ENCODE data around the gene CREB3. TPM values are rescaled to one million over a fixed set of nuclear protein-coding genes. Genes with fewer than 3 reads are reported as not detected.

The CREB3 gene
- total RNA-seq: 39.5 and 50.9 TPM in 2 replicates

GRCh38 chr9:35732185-35732799, at the start of gene CREB3, which contains the start of gene TLN1:
Gene CREB3 (plus strand): TSS chr9:35732666. CDS start chr9:35732773, 107 bp downstream.
Gene TLN1 (minus strand): TSS chr9:35732195. CDS start chr9:35725694, 6,501 bp downstream.

GRCh38 chr9:35689542-35690293, 42.7 kb upstream of the CREB3 start, which contains the start of gene TPM2:
Gene TPM2 (minus strand): TSS chr9:35689925. CDS start chr9:35689817, 108 bp downstream.

GRCh38 chr9:35748858-35749514, 16.5 kb downstream of the CREB3 start, which contains the start of the genes GBA2 and RGP1:
Gene GBA2 (minus strand): TSS chr9:35749228. CDS start chr9:35748704, 524 bp downstream.
Gene RGP1 (plus strand): TSS chr9:35749287. CDS start chr9:35749756, 469 bp downstream.

GRCh38 chr9:35754264-35754663, 21.8 kb downstream of the CREB3 start, which contains the start of gene MSMP:
Gene MSMP (minus strand): TSS chr9:35754276. CDS start chr9:35754129, 147 bp downstream.

Other genes starting within 250 kb of the CREB3 start
- gene RUSC2, start 242.6 kb upstream of the CREB3 start, total RNA-seq: 7.9 and 10.1 TPM in 2 replicates
- 9.6 and 16.8 TPM in 2 replicates for gene TESK1, start 127.4 kb upstream of the CREB3 start, total RNA-seq
- gene CD72, start 114.3 kb upstream of the CREB3 start, total RNA-seq: 0.50 and 1.0 TPM in 2 replicates
- gene SIT1, start 81.7 kb upstream of the CREB3 start, total RNA-seq: not detected in 2 replicates
- gene RMRP, start 74.6 kb upstream of the CREB3 start, total RNA-seq: 18,537 and 104,493 TPM in 2 replicates
- 6.7 and 14.4 TPM in 2 replicates for gene CCDC107, start 74.4 kb upstream of the CREB3 start, total RNA-seq
- gene ARHGEF39, start 67.5 kb upstream of the CREB3 start, total RNA-seq: 0.07 and 0.34 TPM in 2 replicates
- gene CA9, start 58.7 kb upstream of the CREB3 start, total RNA-seq: 0.68 and 7.5 TPM in 2 replicates
- 35.1 and 43.1 TPM in 2 replicates for gene TPM2, start 42.7 kb upstream of the CREB3 start, total RNA-seq
- gene TLN1, start 471 bp upstream of the CREB3 start, total RNA-seq: 83.7 and 230 TPM in 2 replicates
- gene GBA2, start 16.6 kb downstream of the CREB3 start, total RNA-seq: 36.6 and 41.6 TPM in 2 replicates
- gene RGP1, start 16.6 kb downstream of the CREB3 start, total RNA-seq: 17.1 and 25.6 TPM in 2 replicates
- gene MSMP, start 21.6 kb downstream of the CREB3 start, total RNA-seq: not detected in 2 replicates
- 4.1 and 15.9 TPM in 2 replicates for gene NPR2, start 58.9 kb downstream of the CREB3 start, total RNA-seq
- gene SPAG8, start 79.6 kb downstream of the CREB3 start, total RNA-seq: 0.14 TPM in 1 of 2 replicates, not detected in the other
- 13.0 and 21.2 TPM in 2 replicates for gene HINT2, start 82.4 kb downstream of the CREB3 start, total RNA-seq
- not detected in 2 replicates for gene FAM221B, start 96.1 kb downstream of the CREB3 start, total RNA-seq
- 0.68 and 5.8 TPM in 2 replicates for gene TMEM8B, start 96.6 kb downstream of the CREB3 start, total RNA-seq
- gene OR13J1, start 137.7 kb downstream of the CREB3 start, total RNA-seq: not detected in 2 replicates
- gene HRCT1, start 173.5 kb downstream of the CREB3 start, total RNA-seq: 0.28 and 0.34 TPM in 2 replicates
- 0.07 TPM in 1 of 2 replicates, not detected in the other for gene SPAAR, start 176.8 kb downstream of the CREB3 start, total RNA-seq
- gene OR2S2, start 225.5 kb downstream of the CREB3 start, total RNA-seq: not detected in 2 replicates